Measurements from ENCODE around the gene RPP21.

The RPP21 gene

GRCh38 chr6:30378290-30378937, 33.5 kb downstream of the RPP21 start:
- DNase-seq (ENCODE audit: low read depth): no peak

- DNase-seq (ENCODE audit: low read depth): no peak
These were observed 35.5 kb downstream of the RPP21 start for GRCh38 chr6:30380464-30380863.

- DNase-seq (ENCODE audit: low read depth): no peak
These were observed 41.2 kb downstream of the RPP21 start for GRCh38 chr6:30386166-30386565.

GRCh38 chr6:30391240-30391639, 46.3 kb downstream of the RPP21 start:
- DNase-seq (ENCODE audit: low read depth): no peak

- DNase-seq (ENCODE audit: low read depth): no peak
These were observed 49.2 kb downstream of the RPP21 start for GRCh38 chr6:30394139-30394538.
